ENCODE measurements around the gene DVL3.
"Not testable (repeated sequence)": the region's sequence is repeated elsewhere in the genome, so short reads cannot be mapped to it uniquely, and the experiment has no call there.

The DVL3 gene

DNA sequence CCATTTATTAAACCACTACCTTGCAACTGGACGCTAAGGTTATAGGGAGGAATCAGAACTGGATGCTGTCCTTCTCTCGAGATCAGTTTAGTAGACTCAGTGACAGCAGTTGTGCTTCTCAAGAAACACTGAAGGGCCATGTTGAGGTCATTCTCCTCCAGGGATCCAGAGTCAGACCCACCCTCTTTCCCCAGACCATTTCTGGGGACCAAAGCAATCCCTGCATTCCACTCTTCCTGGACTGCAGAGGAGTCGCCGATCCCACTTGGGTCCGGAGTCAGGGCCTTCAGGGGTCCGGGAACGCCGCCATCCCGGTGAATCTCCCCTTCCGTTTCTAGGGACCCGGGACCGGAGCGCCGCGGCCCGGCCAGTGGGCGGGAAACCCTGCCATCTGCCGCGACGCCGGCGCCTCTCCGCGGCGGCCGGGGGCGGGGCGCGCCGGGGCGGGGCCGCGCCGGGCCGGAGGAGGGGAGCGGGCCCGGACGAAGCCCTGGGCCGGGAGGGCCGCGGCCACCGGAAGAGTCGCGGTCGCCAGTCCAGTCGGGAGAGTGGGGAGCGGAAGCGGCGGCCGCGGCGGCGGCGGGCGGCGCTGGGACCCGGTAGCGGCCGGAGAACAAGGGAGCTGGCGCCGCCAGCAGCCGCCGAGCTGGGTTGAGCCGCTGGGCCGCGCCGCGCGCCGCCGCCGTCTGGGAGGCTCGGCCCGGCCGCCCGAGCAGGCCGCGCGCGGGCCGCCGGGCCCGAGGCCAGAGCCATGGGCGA is at the start of gene DVL3:
Gene DVL3 (plus strand): TSS at position 493 of the 759 bp plus-strand sequence. CDS start 259 bp downstream, at position 752.
- no peak for DNase-seq

DNA sequence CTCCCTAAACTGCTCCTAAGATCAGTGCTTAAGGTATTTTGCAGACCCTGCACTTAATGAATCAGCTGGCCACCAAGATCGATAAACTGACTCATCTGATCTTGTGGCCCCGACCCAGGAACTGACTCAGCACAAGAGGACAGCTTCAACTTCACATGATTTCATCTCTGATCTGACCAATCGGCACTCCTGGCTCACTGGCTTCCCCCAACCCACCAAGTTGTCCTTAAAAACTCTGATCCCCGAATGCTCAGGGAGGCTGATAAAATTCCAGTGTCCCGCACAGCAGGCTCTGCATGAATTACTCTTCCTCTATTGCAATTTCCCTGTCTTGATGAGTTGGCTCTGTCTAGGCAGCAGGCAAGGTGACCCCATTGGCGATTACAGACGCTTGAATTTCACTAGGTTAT is 44.9 kb upstream of the DVL3 start:
- DNase-seq, result no peak

DNA sequence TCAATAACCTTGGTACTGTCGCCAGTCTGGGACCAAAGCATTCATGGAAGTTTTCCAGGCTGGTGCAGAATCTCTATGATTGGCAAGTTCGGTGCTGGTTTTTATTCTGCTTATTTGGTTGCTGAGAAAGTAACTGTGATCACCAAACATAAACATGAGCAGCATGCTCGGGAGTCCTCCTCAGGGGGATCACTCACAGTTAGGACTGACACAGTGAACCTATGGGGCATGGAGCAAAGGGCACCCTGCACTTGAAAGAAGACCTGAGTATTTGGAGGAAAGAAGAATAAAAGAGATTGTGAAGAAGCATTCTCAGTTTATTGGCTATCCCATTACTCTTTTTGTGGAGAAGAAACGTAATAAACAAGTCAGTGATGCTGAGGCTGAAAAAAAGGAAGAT is 39.2 kb upstream of the DVL3 start:
- no peak for DNase-seq

DNA sequence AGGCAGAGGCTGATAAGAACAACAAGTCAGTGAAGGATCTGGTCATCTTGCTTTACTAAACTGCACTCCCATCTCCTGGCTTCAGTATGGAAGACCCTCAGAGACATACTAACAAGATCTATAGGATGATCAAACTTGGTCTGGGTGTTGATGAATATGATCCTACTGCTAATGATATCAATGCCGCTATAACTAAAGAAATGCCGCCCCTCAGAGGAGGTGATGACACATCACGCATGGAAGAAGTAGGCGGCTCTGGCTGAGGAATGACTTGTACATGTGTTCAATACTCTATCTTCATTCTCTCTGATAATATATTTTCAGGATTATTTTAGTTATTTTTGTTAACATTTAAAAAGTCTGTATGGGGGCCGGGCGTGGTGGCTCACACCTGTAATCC is 37.5 kb upstream of the DVL3 start:
- no peak for DNase-seq

DNA sequence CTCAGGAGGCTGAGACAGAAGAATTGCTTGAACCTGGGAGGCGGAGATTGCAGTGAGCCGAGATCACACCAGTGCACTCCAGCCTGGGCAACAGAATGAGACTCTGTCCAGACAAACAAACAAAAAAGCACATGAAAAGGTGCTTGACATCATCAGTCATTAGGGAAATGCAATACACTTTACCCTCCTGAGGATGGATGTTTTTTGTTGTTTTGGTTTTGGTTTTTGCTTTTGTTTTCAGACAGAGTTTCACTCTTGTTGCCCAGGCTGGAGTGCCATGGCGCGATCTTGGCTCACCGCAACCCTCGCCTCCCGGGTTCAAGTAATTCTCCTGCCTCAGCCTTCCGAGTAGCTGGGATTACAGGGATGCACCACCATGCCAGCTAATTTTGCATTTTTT is 34.1 kb upstream of the DVL3 start:
- DNase-seq, result not testable (repeated sequence)

DNA sequence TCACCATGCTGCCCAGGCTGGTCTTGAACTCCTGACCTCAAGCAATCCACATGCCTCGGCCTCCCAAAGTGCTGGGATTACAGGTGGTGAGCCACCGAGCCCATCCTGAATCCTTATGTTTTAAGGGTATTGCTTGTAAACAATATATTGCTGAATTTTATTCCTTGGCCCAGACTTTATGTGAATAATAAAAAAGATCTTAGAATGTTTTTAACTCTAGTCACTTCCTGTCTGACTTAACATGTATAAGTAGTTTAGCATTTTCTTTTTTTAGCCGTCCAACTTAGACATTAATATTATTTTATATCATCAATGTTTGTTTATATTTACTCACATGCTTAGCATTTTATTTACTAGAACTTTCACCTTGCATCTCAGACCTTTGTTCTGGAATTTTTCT is 29.2 kb upstream of the DVL3 start:
- no peak for DNase-seq

DNA sequence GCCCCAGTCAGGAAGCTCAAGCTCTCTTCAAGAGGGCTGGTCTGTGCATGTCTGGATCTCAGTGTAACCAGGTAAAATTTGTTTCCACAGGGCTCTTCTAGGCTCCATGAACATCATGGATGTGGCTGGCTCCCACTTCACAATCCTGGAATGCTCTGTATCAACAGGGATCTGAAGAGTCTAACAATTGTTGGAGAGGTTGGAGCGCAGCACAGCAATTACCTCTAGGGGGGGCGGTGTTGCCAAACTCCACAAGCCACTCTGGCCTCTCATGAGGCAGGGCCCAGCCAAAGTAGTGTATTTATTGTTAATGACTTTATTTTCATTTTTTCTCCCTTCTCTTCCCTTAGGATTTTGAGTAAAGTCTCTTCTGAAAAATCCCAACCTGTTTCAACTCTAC is 26.2 kb upstream of the DVL3 start:
- DNase-seq, result no peak

DNA sequence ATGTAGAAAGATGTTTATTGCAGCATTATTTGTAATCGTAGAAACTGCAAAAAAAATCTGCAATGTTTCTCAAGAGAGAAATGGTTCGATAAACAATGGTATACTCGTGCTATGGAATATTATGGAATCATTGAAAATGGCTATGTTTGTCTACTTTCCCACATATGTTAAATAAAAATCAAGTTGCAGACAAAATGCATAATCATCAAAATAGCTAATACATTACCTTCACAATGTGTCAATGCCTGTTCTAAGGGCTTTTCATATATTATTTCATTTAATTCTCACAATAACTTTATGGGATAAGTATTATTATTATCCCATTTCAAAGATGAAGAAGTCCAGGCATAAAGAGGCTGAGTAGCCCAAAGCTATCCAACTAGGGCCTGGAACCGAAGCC is 22.2 kb upstream of the DVL3 start:
- no peak for DNase-seq

DNA sequence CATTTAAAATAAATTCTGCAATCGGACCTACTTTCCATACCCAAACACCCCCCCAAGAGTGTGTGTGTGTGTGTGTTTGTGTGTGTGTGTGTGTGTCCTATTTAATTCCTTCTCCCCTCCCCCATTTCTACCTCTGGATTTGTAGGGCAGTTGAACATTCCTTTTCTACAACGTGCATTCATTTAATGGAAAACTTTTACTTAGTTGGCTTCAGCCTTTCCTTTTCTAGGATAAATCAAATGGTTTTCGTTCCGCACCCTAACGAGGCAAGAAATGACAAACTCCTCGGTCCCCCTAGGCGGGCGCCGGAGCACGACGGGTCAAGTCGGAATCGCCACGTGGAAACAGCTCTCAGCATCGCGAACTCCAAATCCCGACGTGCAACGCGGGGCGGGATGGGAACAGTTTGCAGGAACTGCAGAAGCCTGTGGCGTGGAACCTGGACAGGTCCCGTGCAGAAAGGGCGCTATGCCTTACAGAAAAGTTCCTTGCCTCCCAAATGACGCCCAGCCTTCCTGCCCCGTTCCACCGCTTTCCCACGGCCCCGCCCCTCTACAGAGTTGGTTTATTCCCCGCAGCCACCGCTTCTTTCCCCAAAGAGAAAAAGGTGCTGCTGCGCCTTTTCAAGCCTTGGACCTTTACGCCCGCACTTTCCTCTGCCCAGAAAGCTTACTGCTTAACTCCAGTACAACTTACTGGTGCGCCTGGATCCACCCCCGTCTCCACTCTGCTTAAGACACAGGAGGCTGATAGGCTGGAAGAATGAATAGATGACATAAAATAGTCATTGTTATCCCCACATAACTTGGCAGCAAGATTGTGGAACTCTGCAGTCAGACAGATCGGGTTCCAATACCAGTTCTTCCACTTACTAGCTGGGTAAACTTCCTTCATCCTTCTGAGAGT is 21.1 kb upstream of the DVL3 start:
- no peak for DNase-seq

DNA sequence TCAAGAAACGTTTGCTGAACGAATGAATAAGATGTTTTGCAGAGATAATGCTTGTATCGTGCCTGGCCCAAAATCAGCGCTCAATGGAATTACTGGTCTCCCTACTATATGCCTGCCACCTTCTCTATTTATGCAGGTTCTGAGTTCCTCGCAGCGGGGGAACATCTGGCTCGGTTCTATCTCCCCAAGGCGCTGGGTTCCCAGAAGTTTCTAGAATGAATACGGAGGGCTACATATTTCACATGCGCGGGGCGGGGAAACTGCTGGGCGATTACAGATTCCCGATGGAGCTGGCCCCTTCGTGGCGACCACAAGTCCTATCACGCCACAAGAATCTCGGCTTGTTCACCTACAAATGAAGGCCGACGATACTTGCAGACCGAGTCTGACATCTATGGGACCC is 20.4 kb upstream of the DVL3 start:
- DNase-seq, result no peak

DNA sequence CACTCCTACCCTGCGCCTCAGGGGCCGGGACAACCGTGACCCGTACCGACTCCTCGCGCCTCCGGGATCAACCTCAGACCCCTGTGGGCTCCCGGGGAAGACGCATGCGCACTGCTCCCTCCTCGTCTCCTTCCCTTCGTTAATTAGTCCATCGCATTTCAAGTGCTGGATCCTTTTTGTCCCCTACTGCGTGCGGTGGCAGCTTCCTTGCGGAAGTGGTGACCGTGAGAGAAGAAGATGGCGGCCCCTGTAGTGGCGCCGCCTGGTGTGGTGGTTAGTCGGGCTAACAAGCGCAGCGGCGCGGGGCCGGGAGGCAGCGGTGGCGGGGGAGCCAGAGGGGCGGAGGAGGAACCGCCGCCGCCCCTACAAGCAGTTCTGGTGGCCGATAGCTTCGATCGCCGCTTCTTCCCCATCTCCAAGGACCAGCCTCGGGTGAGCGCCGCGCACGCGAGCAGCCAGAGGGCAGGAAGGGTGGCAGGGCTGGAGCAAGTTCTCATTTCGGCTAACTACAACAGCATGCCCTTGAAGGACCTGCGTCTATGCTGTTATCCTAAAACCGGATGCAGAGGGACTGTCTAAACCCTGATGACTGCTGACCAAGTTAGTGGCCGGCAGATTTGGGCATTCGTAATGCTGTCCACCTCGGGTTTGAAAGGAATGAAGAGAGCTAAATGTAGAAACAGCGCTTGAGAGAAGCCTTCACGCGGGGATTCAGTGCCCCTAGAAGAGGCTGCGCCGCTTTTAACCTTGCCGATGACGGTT is 19.8 kb upstream of the DVL3 start, which contains the start of gene EIF2B5:
Gene EIF2B5 (plus strand): TSS at position 210 of the 762 bp plus-strand sequence. CDS start 28 bp downstream, at position 238.
- DNase-seq, result peak; percentile 69

DNA sequence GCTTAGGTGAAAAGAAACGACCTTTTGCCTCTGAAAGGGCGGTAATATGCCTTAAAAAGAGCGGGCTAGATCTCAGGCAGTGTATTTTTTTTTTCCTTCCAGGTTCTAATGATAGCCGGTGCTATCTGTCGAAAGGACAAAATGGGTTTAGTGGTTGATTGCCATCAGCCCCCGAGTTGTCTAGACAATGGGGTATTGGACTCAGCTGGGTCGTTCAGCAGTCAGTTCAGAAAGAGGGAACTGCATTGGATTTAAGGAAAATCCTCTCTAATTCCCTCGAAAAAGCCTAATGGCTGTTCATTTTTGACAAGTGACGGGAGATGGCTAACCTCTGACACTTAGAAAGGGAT is 19.3 kb upstream of the DVL3 start:
- DNase-seq, result no peak

DNA sequence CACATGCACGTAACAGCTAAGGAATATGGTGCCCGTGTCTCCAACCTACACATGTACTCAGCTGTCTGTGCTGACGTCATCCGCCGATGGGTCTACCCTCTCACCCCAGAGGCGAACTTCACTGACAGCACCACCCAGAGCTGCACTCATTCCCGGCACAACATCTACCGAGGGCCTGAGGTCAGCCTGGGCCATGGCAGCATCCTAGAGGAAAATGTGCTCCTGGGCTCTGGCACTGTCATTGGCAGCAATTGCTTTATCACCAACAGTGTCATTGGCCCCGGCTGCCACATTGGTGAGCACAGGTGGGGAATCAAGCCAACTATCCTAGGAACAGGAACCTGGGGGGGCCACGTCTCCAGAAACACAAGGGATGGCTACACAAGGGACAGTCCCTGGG is 14.7 kb upstream of the DVL3 start:
- no peak for DNase-seq

DNA sequence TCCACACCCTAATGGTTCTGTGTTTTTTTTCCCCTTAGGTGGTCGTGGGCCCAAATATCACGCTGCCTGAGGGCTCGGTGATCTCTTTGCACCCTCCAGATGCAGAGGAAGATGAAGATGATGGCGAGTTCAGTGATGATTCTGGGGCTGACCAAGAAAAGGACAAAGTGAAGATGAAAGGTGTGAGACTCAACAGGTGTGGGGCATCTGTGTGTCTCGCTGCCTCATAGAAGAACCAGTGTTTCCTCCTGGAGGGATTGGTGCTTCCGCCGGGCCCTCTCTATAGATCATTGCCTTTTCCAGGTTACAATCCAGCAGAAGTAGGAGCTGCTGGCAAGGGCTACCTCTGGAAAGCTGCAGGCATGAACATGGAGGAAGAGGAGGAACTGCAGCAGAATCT is 13.0 kb upstream of the DVL3 start:
- no peak for DNase-seq

DNA sequence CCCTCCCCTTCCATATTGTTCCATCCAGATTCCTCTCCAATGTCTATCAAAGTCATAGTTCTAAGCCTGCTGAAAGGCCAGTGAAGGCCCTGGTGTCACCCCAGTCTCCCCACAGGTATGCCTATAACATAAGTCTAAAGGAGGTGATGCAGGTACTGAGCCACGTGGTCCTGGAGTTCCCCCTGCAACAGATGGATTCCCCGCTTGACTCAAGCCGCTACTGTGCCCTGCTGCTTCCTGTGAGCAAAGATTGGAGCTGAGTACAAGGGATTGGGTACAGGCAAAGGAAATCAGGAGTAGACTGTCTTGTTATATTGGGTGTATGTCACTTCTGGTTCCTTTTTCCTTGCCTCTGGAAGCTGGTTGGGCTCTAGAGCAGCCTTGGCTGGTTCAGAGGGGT is 11.8 kb upstream of the DVL3 start:
- DNase-seq, result no peak

DNA sequence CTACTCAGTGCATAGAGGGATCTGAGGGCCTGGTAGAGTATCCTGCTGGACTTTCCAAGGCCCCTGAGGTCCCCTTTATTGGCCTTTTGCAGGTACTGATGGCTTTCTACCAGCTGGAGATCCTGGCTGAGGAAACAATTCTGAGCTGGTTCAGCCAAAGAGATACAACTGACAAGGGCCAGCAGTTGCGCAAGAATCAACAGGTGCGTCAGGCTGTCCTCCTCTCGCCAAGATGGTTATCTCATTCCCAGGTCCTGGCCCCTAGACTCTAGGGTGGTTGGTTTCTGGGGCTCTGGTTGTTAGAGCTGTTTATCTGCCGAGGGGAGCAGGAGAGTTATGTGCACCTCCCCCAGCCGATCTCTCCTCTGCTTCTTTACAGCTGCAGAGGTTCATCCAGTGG is 10.7 kb upstream of the DVL3 start:
- DNase-seq, result no peak

DNA sequence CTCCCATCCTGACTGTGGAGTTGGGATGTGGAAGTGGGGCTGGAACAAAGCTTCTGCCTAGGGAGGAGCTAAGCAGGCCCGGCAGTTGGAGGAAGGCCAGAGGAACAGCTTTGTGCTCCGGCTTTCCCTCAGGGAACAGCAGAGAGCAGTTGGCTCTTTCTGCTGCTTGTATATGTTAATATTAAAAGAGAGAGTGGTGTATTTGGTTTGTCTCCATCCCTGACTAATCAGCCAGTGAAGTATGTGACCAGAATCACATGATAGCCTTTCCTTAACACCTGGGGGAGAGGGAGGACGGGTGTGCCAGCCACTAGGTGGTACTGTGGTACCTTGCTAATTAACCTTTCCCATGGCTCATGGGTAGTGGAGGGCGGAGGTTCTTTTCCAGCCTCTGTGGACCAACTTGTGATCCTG is 10.1 kb upstream of the DVL3 start:
- no peak for DNase-seq

DNA sequence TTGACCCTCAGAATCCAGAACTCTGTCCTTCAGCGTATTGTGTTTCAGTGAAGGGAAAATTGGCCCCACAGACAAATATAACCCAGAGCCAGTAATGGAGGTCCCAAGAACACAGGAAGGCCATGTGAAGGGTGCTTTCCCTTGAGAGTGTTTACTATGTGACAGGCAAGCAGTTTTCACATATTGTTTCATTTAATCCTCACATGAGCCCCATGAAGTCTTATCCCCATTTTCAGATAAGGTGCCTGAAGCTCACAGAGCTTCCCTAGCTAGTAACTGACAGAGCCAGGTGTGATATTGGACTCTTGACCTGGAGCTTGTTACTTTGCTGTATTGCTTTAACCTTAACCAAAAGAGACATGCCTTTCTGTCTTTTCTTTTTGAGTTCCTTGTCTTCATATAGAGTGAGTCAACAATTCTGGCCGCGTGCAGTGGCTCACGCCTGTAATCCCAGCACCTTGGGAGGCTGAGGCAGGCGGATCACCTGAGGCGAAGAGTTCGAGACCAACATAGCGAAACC is 9.4 kb upstream of the DVL3 start:
- DNase-seq, result no peak

DNA sequence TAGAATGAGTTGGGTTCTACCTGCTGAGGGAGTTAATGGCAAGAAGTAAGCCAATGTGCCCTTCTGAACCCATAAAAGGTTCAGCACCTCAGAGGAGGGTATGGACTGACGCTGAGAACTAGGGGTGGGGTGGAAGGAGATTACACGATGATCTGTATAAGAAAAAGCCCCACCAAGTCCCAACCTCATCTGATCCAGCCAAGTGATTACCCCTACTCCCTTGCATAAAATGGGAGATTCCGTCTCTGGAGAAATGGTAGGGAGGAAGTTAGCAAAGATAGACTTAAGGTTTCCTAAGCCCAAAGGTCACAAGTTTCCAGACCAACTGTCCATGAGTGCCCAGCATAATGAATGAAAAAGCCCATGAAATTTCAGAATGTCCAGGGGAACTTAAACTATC is 7.1 kb upstream of the DVL3 start:
- no peak for DNase-seq

DNA sequence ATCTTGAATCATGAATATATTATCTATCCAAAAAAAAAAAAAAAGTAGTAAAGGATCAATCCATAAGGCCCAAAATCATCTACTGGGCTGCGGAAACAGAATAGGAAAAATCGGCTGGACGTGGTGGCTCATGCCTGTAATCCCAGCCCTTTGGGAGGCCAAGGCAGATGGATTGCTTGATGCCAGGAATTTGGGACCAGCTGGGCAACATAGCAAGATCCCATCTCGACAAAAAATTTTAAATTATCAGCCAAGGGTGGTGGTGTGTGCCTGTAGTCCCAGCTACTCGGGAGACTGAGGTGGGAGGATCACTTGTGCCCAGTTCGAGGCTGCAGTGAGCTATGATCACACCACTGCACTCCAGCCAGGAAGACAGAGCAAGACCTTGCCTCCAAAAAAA is 6.1 kb upstream of the DVL3 start:
- no peak for DNase-seq

DNA sequence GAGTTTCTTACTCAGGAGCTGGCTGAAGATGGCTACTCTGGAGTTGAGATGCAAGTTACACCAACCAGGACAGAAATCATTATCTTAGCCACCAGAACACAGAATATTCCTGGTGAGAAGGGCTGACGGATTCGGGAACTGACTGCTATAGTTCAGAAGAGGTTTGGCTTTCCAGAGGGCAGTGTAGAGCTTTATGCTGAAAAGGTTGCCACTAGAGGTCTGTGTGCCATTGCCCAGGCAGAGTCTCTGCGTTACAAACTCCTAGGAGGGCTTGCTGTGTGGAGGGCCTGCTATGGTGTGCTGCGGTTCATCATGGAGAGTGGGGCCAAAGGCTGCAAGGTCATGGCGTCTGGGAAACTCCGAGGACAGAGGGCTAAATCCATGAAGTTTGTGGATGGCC is 5.4 kb upstream of the DVL3 start:
- not testable (repeated sequence) for DNase-seq

DNA sequence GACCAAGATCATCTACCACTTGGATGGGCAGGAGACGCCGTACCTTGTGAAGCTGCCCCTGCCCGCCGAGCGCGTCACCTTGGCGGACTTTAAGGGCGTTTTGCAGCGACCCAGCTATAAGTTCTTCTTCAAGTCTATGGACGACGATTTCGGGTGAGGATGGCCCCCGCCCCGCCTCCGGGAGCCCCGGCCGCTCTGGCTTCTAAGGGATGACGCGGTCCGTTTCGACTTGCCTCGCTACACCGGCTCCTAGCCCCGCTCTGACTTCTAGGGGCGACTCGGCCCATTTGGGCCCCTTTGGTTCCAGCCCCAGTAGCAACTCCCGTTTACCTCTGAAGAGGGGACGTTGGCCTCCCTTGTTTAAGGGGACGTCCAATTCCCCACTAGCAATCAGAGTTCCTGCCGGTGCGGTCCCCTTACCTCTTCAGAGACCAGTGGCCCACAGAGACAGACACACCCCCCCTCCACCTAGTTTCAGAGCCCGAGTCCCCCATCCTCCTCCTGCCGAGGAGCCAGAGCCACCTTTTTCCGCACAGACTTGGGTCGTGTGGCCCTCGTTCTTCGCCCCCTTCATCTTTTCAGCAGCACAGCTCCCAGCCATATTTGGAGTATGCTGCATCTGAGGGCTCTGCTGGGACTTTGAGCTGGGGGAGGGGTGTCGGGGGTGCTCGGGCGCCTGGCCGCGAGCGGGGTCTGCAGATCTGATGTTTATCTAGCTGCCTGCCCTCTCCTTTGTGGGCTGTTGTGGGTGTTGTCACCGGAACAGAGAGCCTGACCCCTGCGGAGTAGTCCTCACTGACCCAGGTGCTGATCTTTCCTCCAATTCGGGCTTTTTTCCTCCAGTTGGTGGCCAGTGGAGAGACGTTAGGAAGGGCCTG is 706 bp downstream of the DVL3 start:
- no peak for DNase-seq
